ENCODE measurements around the gene MSI2.

The MSI2 gene

DNA sequence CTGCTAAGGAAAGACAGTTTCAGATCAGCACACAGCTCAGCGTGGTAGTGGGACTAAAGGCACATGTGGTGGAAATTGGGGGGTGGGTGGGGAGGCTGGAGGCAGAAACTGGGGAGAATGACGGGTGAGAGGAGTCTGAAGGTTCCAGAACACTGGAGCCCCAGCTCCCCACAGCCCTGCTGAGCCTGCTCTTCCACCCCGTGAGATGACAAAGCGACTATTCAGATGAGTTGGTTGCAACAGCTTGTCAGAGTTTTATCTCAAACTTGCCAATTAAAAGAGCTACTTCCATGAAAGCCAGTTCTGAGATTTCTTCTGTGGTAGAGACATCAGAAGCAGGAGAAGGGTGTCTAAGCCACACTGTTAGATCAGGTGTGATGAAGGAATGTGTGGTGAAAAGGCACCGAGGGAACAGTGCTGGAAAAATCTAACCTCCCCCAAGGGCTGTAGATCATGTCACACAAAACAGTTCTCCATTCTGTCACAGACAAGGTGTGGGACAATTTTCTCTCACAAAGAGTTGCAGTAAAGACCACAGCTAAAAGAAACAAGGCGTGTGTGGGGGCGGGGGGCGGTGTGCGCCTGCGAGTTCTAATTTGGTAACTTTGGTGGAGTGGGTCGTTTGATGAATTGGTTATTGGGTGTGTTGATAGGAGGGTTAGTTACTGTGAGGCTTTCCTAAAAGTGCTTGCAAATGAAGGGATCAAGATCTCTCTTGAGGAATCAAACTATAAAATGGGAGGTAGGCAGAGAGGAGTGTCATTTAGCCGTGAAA, 449.8 kb downstream of the MSI2 start:
- Histone ChIP-seq H3K9me3 (ENCODE audit: low read depth, low read length) (no peaks in the 10 kb centered on the region), H3K9ac (ENCODE audit: insufficient read length) (no peak overlapping the region), H3K4me3 (no peak overlapping the region), H3K36me3 (ENCODE audit: insufficient read depth, low read length) (no peaks in the 10 kb centered on the region), H3K27ac (no peak overlapping the region)
- DNase-seq (ENCODE audit: low read depth, low spot score), result no peak
- TF ChIP-seq EZH2 (IDR thresholded peaks at IDR 0.05) (no peak), FOXP2 (optimal IDR thresholded peaks at IDR 0.05; ENCODE audit: control extremely low read depth, extremely low read length, insufficient read depth) (no peak), POLR2AphosphoS5 (IDR thresholded peaks at IDR 0.05; ENCODE audit: borderline replicate concordance, low read depth, low read length) (no peak)

DNA sequence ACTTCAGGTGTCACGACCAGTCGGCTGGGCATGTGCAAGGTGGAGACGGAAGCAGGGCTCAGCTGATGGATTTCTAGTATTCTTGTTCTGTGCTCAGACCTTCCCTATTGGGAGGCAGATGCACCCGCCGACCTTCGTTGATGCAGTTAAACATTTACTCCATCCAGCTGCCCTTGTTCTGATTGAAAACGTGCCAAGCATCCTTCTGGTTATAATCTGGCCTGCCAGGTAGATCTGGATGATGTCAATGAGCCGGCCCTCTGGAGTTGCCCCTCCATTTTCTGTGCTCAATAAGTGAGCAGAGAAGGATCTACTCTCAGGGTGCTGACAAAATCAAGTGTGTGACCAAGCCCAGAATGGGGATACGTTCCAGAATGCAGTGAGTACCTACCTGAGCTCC, 450.4 kb downstream of the MSI2 start:
- Histone ChIP-seq H3K36me3 (ENCODE audit: insufficient read depth, low read length) (no peaks in the 10 kb centered on the region), H3K9ac (ENCODE audit: insufficient read length) (no peak overlapping the region), H3K27ac (no peak overlapping the region), H3K4me3 (no peak overlapping the region), H3K9me3 (ENCODE audit: low read depth, low read length) (no peaks in the 10 kb centered on the region)
- TF ChIP-seq POLR2AphosphoS5 (IDR thresholded peaks at IDR 0.05; ENCODE audit: borderline replicate concordance, low read depth, low read length) (no peak), EZH2 (IDR thresholded peaks at IDR 0.05) (no peak), FOXP2 (optimal IDR thresholded peaks at IDR 0.05; ENCODE audit: control extremely low read depth, extremely low read length, insufficient read depth) (no peak)
- no peak for DNase-seq (ENCODE audit: low read depth, low spot score)

DNA sequence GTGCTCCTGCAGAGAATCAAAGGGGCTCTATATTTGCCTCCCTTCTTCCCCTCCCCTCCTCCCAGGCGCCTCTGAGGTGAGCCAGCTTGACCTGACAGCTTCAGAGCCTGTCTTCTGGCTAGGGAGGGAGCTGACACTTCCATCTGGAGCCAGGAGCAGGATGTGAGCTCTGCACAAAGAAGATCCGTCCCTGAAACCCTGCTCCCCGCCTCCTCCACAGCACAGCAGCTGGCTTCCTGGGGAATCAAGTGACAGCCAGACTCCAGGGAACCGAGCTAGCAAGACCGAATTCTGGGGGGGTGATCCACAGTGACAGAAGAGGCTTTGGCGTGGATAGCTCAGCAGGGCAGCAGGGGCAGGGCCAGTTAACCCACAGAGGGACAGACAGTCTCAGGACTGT, 451.6 kb downstream of the MSI2 start:
- DNase-seq (ENCODE audit: low read depth, low spot score), result no peak
- H3K36me3 ChIP-seq (ENCODE audit: insufficient read depth, low read length), result no peaks in the 10 kb centered on the region
- no peaks in the 10 kb centered on the region for H3K9me3 ChIP-seq (ENCODE audit: low read depth, low read length)
- no peak overlapping the region for H3K9ac ChIP-seq (ENCODE audit: insufficient read length)
- no peak overlapping the region for H3K27ac ChIP-seq
- H3K4me3 ChIP-seq, result no peak overlapping the region
- TF ChIP-seq FOXP2 (optimal IDR thresholded peaks at IDR 0.05; ENCODE audit: control extremely low read depth, extremely low read length, insufficient read depth), result no peak

DNA sequence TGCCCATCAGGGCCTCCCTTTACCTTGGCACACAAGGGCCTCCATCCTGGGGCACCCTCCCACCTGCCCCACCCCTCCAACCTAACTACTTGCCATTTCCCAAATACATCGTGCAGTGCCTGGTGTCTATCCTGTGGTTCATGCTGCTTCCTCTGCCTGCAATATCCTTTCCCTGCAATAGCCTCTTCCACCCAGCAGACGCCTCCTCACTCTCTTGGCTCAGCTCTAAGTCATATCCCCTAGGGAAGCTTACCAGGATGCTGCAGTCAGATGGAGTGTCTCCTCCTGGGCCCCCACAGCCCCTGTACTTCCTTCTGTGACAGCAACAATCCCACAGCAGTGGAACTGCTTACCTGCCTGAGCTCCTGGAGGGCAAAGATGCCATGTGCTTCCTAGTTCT, 452.1 kb downstream of the MSI2 start:
- no peak for DNase-seq (ENCODE audit: low read depth, low spot score)
- H3K4me3 ChIP-seq, result no peak overlapping the region
- no peak overlapping the region for H3K9ac ChIP-seq (ENCODE audit: insufficient read length)
- no peak overlapping the region for H3K27ac ChIP-seq
- no peaks in the 10 kb centered on the region for H3K9me3 ChIP-seq (ENCODE audit: low read depth, low read length)
- TF ChIP-seq EZH2 (IDR thresholded peaks at IDR 0.05) (no peak), POLR2AphosphoS5 (IDR thresholded peaks at IDR 0.05; ENCODE audit: borderline replicate concordance, low read depth, low read length) (no peak), FOXP2 (optimal IDR thresholded peaks at IDR 0.05; ENCODE audit: control extremely low read depth, extremely low read length, insufficient read depth) (no peak)
- H3K36me3 ChIP-seq (ENCODE audit: insufficient read depth, low read length), result no peaks in the 10 kb centered on the region

DNA sequence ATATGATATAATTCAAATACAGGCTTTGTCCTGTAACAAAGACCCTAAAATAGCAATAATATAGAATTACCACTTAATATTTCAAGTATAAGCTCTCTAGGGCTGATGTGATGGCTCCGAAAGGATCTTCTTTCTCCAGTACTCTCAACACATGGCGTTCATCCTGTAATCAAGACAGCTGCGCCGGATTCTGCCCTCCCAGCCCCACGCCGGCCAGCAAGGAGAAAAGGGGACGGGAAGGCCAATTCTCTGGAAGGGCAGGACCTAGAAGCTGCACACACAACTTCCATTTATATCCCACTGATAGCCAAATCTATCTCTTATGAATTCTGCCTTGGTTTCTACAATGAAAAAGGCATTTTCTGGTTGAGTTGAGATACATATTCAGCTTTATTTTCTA, 456.8 kb downstream of the MSI2 start:
- no peaks in the 10 kb centered on the region for H3K9me3 ChIP-seq (ENCODE audit: low read depth, low read length)
- no peak overlapping the region for H3K27ac ChIP-seq
- no peak for TF ChIP-seq FOXP2 (optimal IDR thresholded peaks at IDR 0.05; ENCODE audit: control extremely low read depth, extremely low read length, insufficient read depth)
- no peak overlapping the region for H3K9ac ChIP-seq (ENCODE audit: insufficient read length)
- DNase-seq (ENCODE audit: low read depth, low spot score), result no peak
- H3K36me3 ChIP-seq (ENCODE audit: insufficient read depth, low read length), result no peaks in the 10 kb centered on the region
- no peak overlapping the region for H3K4me3 ChIP-seq

DNA sequence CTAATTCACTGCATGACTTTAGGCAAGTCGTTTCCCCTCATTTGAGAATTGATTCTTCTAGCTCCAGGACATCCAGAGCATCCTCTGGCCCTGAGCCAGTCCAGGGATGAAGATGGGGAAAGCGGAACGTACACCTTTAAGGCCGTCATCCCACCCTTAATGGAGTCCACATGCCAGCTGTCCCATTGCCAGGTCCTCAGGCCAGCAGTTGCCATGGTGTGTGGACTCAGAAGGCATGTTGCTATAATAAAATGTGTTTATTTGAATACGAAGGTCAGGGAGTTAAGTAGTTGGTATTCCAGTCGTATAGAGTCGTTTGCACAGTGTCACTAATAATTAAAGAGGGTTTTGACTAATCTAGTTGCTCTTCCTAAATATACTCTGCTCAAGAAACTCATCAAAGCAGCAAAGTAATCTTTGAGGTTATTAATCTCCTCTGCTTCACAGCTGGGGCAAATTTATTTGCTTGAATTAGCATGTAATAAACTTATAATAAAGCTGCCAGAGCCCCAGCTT, 458.4 kb downstream of the MSI2 start:
- DNase-seq (ENCODE audit: low read depth, low spot score), result no peak
- TF ChIP-seq FOXP2 (optimal IDR thresholded peaks at IDR 0.05; ENCODE audit: control extremely low read depth, extremely low read length, insufficient read depth) (no peak), POLR2AphosphoS5 (IDR thresholded peaks at IDR 0.05; ENCODE audit: borderline replicate concordance, low read depth, low read length) (no peak), EZH2 (IDR thresholded peaks at IDR 0.05) (no peak)
- Histone ChIP-seq H3K27ac (no peak overlapping the region), H3K9me3 (ENCODE audit: low read depth, low read length) (no peaks in the 10 kb centered on the region), H3K36me3 (ENCODE audit: insufficient read depth, low read length) (no peaks in the 10 kb centered on the region), H3K4me3 (no peak overlapping the region), H3K9ac (ENCODE audit: insufficient read length) (no peak overlapping the region)

DNA sequence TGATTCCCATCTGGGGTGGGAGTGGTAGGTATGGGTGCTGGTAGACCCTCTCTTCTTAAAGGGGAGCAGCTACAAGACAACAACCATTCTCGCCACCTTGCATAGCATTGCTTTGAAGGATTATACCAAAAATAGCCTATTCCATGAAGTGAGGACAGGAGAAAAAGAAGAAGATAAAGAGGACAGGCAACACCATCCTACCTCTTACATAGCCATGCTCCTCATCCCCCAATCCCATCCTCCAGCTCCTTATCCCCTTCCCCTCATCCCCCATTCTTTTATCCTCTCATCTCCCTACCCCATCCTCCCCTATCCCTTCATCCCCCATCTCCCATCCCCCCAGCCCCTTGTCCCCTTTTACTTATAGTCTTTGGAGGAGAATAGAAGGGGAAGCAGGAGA, 459.7 kb downstream of the MSI2 start:
- no peak overlapping the region for H3K9ac ChIP-seq (ENCODE audit: insufficient read length)

DNA sequence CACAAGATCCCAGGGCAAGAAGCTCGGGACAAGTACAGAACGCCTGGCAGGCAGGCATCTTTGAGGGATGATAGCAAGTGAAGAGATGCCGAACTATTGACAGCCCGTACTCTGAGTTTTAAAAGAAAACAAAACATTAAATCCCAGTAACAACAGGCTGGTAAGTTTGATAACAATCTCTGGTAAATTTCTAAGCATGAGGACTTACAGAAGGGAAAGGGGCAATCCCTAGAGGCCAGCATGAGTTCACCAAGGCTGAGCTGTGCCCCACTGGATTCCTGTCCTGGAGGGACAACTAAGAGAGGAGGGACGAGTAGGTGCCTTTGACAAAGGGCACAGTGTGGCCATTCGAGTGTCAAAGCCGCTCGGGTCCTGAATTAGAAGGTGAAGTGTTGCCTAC, 462.6 kb downstream of the MSI2 start:
- no peaks in the 10 kb centered on the region for H3K9me3 ChIP-seq (ENCODE audit: low read depth, low read length)
- no peaks in the 10 kb centered on the region for H3K36me3 ChIP-seq (ENCODE audit: insufficient read depth, low read length)
- no peak overlapping the region for H3K27ac ChIP-seq
- H3K4me3 ChIP-seq, result no peak overlapping the region
- no peak for DNase-seq (ENCODE audit: low read depth, low spot score)
- no peak overlapping the region for H3K9ac ChIP-seq (ENCODE audit: insufficient read length)
- no peak for TF ChIP-seq POLR2AphosphoS5 (IDR thresholded peaks at IDR 0.05; ENCODE audit: borderline replicate concordance, low read depth, low read length)
- no peak for TF ChIP-seq FOXP2 (optimal IDR thresholded peaks at IDR 0.05; ENCODE audit: control extremely low read depth, extremely low read length, insufficient read depth)
- TF ChIP-seq EZH2 (IDR thresholded peaks at IDR 0.05), result no peak

More for the DNA sequence above, 459.7 kb downstream of the MSI2 start:
- DNase-seq (ENCODE audit: low read depth, low spot score), result no peak
- Histone ChIP-seq H3K27ac (no peak overlapping the region), H3K4me3 (no peak overlapping the region), H3K36me3 (ENCODE audit: insufficient read depth, low read length) (no peaks in the 10 kb centered on the region), H3K9me3 (ENCODE audit: low read depth, low read length) (no peaks in the 10 kb centered on the region)
- TF ChIP-seq EZH2 (IDR thresholded peaks at IDR 0.05), result no peak
- no peak for TF ChIP-seq POLR2AphosphoS5 (IDR thresholded peaks at IDR 0.05; ENCODE audit: borderline replicate concordance, low read depth, low read length)

All from SK-N-MC (cell line).